ENCODE data around the gene ZNF107. TPM values are rescaled to one million over a fixed set of nuclear protein-coding genes. Genes with fewer than 3 reads are reported as not detected.

ZNF107 gene
- total and polyA plus RNA-seq, 2 experiments from 2014 or later = 14.8 to 55.3 TPM

GRCh38 chr7:64654796-64655548, 11.0 kb upstream of the ZNF107 start:
- H2AFZ ChIP-seq = no peak overlapping the region
- H3K36me3 ChIP-seq (ENCODE audit: insufficient read depth) = no peaks in the 10 kb centered on the region
- TF ChIP-seq NANOG (IDR thresholded peaks at IDR 0.05; ENCODE audit: borderline replicate concordance) = no peak
- no peak for TF ChIP-seq POLR2AphosphoS5 (IDR thresholded peaks at IDR 0.05; ENCODE audit: low read depth)
- no peak for TF ChIP-seq ZNF331 (CRISPR knock-in tag; IDR thresholded peaks at IDR 0.05; ENCODE audit: low read depth)
- no peak for TF ChIP-seq REST (IDR thresholded peaks at IDR 0.05; ENCODE audit: unreplicated experiment)
- no peak for TF ChIP-seq ZNF114 (CRISPR knock-in tag; IDR thresholded peaks at IDR 0.05)
- TF ChIP-seq ZNF462 (CRISPR knock-in tag; IDR thresholded peaks at IDR 0.05) = no peak
- no peak for TF ChIP-seq CREB1 (CRISPR knock-in tag; IDR thresholded peaks at IDR 0.05; ENCODE audit: low read depth)
- no peak for TF ChIP-seq EZH2phosphoT487 (IDR thresholded peaks at IDR 0.05; ENCODE audit: unreplicated experiment)
- no peak for TF ChIP-seq EZH2 (IDR thresholded peaks at IDR 0.05; ENCODE audit: low read depth, unreplicated experiment)
- TF ChIP-seq ETS1 (IDR thresholded peaks at IDR 0.05) = no peak
- no peak for TF ChIP-seq STAT1 (IDR thresholded peaks at IDR 0.05; ENCODE audit: unreplicated experiment)
- TF ChIP-seq JUNB (IDR thresholded peaks at IDR 0.05; ENCODE audit: unreplicated experiment) = no peak
- TF ChIP-seq CTCF (conservative IDR thresholded peaks at IDR 0.05; ENCODE audit: low read depth in 2 of 2) = no peak
- no peaks in the 10 kb centered on the region for H3K4me1 Mint-ChIP-seq
- H3F3A ChIP-seq (replicated peaks; ENCODE audit: low read depth) = no peaks in the 10 kb centered on the region
- H3K27ac ChIP-seq (ENCODE audit: low read depth) = no peak overlapping the region
- H4K20me1 ChIP-seq (replicated peaks; ENCODE audit: insufficient read depth) = no peaks in the 10 kb centered on the region
- H3K4me1 ChIP-seq (ENCODE audit: insufficient read depth) = no peaks in the 10 kb centered on the region
- H3K27ac Mint-ChIP-seq = no peak overlapping the region
- H3K27me3 ChIP-seq (ENCODE audit: insufficient read depth) = no peaks in the 10 kb centered on the region
- H3K4me3 ChIP-seq = no peak overlapping the region
- H3K4me3 Mint-ChIP-seq = no peak overlapping the region
- H3K4me2 ChIP-seq = no peak overlapping the region
- no peaks in the 10 kb centered on the region for H3K79me2 ChIP-seq (replicated peaks; ENCODE audit: insufficient read depth)
- DNase-seq (ENCODE audit: low spot score) (no peak), ATAC-seq (no peak)
- no peaks in the 10 kb centered on the region for H3K9me2 ChIP-seq (ENCODE audit: insufficient read depth)
- H3K36me3 Mint-ChIP-seq (ENCODE audit: low read depth) = peaks cover 9% of the 10 kb centered on the region; the same call in 1 of the 3 replicates
- peaks cover 83% of the 10 kb centered on the region for H3K9me3 Mint-ChIP-seq
- H3K27me3 Mint-ChIP-seq (ENCODE audit: insufficient read depth, low read depth, poor library complexity) = no peaks in the 10 kb centered on the region
